GM12878 (cell line): ENCODE results near the gene MT1G. TPM values are rescaled to one million over a fixed set of nuclear protein-coding genes. Genes with fewer than 3 reads are reported as not detected.

ENCODE experiments used
- KAT2A ChIP-seq: conservative IDR thresholded peaks from 2 replicates; pipeline ENCODE4 v1.6.1; 2011; ENCODE audit warnings: low read depth, low read length; ENCODE audit not compliant: control insufficient read depth
- polyA plus RNA-seq, 11 experiments: library from polyadenylated mRNA; depleted of rRNA in 4 of 11; unstranded in 6 of 11; stranded (reverse) in 5 of 11; fragments of >200 nt; fragmentation: Nextera tagmentation in 4 of 11; fragmentation: Illumina TruSeq in 1 of 11; extraction: Ambion mirVana in 4 of 11; extraction: Trizol in 1 of 11; gene quantifications; 1 replicate in 1 of 11; 2 replicates in 10 of 11; pipeline versions ENCODE4 v1.2.1 to v1.2.3, GENCODE V29; 2011 to 2016; ENCODE audit warnings: inconsistent platforms in 2 of 11, missing spikeins in 2 of 11, low read depth in 1 of 11
- total RNA-seq, 4 experiments: library from RNA; depleted of rRNA in 3 of 4; stranded (reverse); fragments of >200 nt in 3 of 4; fragmentation: Illumina TruSeq in 1 of 4; extraction: Trizol in 1 of 4; gene quantifications; 2 replicates each; pipeline versions ENCODE4 v1.2.1 to v1.2.3, GENCODE V29; 2013 to 2021
- TF ChIP-seq, protein P1 (sequence below): fragments of 450-650 bp; IDR thresholded peaks from 2 replicates; pipeline ENCODE4 v1.6.1; 2016; ENCODE audit warnings: mild to moderate bottlenecking, moderate library complexity, borderline replicate concordance
- TF ChIP-seq, protein P2 (sequence below): fragments of 450-650 bp; IDR thresholded peaks from 2 replicates; pipeline ENCODE4 v1.6.1; 2017; ENCODE audit warnings: mild to moderate bottlenecking, moderate library complexity

Gene MT1G
- total and polyA plus RNA-seq, 10 of the 15 experiments (the other 5 are each of a cell fraction or from before 2014, with no cell fraction given): 1.2 to 9.1 (median 4.6) TPM

DNA sequence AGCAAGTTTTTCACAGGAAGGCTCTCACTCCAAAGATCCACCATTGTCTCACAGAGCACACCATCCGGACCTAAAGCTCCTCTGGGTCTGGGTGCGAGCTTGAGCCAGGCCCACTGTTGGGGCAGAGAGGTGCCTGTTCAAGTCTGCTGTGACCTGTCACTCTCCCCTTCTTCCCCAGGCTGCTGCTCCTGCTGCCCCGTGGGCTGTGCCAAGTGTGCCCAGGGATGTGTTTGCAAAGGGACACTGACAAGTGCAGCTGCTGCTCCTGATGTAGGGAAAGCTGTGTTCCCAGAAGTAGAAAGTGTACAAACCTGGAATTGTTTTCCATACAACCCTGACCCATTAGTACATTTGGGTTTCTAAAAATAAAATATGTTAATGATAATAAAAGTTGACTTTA, 9.6 kb upstream of the MT1G start (continued):
- TF ChIP-seq, protein P1, sequence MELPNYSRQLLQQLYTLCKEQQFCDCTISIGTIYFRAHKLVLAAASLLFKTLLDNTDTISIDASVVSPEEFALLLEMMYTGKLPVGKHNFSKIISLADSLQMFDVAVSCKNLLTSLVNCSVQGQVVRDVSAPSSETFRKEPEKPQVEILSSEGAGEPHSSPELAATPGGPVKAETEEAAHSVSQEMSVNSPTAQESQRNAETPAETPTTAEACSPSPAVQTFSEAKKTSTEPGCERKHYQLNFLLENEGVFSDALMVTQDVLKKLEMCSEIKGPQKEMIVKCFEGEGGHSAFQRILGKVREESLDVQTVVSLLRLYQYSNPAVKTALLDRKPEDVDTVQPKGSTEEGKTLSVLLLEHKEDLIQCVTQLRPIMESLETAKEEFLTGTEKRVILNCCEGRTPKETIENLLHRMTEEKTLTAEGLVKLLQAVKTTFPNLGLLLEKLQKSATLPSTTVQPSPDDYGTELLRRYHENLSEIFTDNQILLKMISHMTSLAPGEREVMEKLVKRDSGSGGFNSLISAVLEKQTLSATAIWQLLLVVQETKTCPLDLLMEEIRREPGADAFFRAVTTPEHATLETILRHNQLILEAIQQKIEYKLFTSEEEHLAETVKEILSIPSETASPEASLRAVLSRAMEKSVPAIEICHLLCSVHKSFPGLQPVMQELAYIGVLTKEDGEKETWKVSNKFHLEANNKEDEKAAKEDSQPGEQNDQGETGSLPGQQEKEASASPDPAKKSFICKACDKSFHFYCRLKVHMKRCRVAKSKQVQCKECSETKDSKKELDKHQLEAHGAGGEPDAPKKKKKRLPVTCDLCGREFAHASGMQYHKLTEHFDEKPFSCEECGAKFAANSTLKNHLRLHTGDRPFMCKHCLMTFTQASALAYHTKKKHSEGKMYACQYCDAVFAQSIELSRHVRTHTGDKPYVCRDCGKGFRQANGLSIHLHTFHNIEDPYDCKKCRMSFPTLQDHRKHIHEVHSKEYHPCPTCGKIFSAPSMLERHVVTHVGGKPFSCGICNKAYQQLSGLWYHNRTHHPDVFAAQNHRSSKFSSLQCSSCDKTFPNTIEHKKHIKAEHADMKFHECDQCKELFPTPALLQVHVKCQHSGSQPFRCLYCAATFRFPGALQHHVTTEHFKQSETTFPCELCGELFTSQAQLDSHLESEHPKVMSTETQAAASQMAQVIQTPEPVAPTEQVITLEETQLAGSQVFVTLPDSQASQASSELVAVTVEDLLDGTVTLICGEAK: no peak
- TF ChIP-seq, protein P2, sequence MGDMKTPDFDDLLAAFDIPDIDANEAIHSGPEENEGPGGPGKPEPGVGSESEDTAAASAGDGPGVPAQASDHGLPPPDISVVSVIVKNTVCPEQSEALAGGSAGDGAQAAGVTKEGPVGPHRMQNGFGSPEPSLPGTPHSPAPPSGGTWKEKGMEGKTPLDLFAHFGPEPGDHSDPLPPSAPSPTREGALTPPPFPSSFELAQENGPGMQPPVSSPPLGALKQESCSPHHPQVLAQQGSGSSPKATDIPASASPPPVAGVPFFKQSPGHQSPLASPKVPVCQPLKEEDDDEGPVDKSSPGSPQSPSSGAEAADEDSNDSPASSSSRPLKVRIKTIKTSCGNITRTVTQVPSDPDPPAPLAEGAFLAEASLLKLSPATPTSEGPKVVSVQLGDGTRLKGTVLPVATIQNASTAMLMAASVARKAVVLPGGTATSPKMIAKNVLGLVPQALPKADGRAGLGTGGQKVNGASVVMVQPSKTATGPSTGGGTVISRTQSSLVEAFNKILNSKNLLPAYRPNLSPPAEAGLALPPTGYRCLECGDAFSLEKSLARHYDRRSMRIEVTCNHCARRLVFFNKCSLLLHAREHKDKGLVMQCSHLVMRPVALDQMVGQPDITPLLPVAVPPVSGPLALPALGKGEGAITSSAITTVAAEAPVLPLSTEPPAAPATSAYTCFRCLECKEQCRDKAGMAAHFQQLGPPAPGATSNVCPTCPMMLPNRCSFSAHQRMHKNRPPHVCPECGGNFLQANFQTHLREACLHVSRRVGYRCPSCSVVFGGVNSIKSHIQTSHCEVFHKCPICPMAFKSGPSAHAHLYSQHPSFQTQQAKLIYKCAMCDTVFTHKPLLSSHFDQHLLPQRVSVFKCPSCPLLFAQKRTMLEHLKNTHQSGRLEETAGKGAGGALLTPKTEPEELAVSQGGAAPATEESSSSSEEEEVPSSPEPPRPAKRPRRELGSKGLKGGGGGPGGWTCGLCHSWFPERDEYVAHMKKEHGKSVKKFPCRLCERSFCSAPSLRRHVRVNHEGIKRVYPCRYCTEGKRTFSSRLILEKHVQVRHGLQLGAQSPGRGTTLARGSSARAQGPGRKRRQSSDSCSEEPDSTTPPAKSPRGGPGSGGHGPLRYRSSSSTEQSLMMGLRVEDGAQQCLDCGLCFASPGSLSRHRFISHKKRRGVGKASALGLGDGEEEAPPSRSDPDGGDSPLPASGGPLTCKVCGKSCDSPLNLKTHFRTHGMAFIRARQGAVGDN: no peak
- TF ChIP-seq KAT2A: no peak
